Stimulated activated memory B cell treated with anti-CD40 and anti-IgM and Interleukin-4, amounts not matched to agents 10 μg/mL and 1 μg/mL and 100 μg/mL, for 72 hours (primary cell): ENCODE data around the gene ANKRD55.
"Not testable (repeated sequence)": the region's sequence is repeated elsewhere in the genome, so short reads cannot be mapped to it uniquely, and the experiment has no call there.

ENCODE experiments used
- ATAC-seq: fragments of 150-1000 bp; cut with Tn5 transposase; 2 replicates; pipeline ENCODE4 v1.10.0; 2021
- H3K27ac Mint-ChIP-seq: one replicate; pipeline ENCODE4 v1.8.0; 2022; ENCODE audit warnings: mild to moderate bottlenecking, mixed read lengths
- H3K27me3 Mint-ChIP-seq: one replicate; pipeline ENCODE4 v1.8.0; 2022; ENCODE audit warnings: mixed read lengths
- H3K36me3 Mint-ChIP-seq: one replicate; pipeline ENCODE4 v1.8.0; 2022; ENCODE audit warnings: mixed read lengths
- H3K4me1 Mint-ChIP-seq: one replicate; pipeline ENCODE4 v1.8.0; 2022; ENCODE audit warnings: mixed read lengths
- H3K4me3 Mint-ChIP-seq: one replicate; pipeline ENCODE4 v1.8.0; 2022; ENCODE audit warnings: mild to moderate bottlenecking, moderate library complexity, mixed read lengths
- H3K9me3 Mint-ChIP-seq: one replicate; pipeline ENCODE4 v1.8.0; 2022; ENCODE audit warnings: mixed read lengths

The ANKRD55 gene

GRCh38 chr5:56264417-56265025, 31.4 kb upstream of the ANKRD55 start:
- Mint-ChIP-seq H3K9me3 (no peaks in the 10 kb centered on the region), H3K4me1 (peaks cover 5% of the 10 kb centered on the region), H3K36me3 (no peaks in the 10 kb centered on the region), H3K4me3 (no peak overlapping the region), H3K27me3 (no peaks in the 10 kb centered on the region), H3K27ac (no peak overlapping the region)
- ATAC-seq = peak; percentile 24

- H3K27me3 Mint-ChIP-seq = no peaks in the 10 kb centered on the region
- no peak for ATAC-seq
- no peak overlapping the region for H3K4me3 Mint-ChIP-seq
- no peak overlapping the region for H3K27ac Mint-ChIP-seq
- no peaks in the 10 kb centered on the region for H3K4me1 Mint-ChIP-seq
- no peaks in the 10 kb centered on the region for H3K9me3 Mint-ChIP-seq
- no peaks in the 10 kb centered on the region for H3K36me3 Mint-ChIP-seq
Measured at GRCh38 chr5:56262279-56262678, 29.1 kb upstream of the ANKRD55 start.

GRCh38 chr5:56259002-56259511, 25.9 kb upstream of the ANKRD55 start:
- Mint-ChIP-seq H3K9me3 (no peaks in the 10 kb centered on the region), H3K27ac (no peak overlapping the region), H3K27me3 (no peaks in the 10 kb centered on the region), H3K4me3 (no peak overlapping the region), H3K4me1 (no peaks in the 10 kb centered on the region), H3K36me3 (no peaks in the 10 kb centered on the region)
- ATAC-seq = peak; percentile 56

- not testable (repeated sequence) for H3K27me3 Mint-ChIP-seq, H3K27ac Mint-ChIP-seq, H3K4me3 Mint-ChIP-seq, H3K9me3 Mint-ChIP-seq, ATAC-seq, H3K36me3 Mint-ChIP-seq, H3K4me1 Mint-ChIP-seq
Measured at GRCh38 chr5:56257763-56258529, 24.8 kb upstream of the ANKRD55 start.

GRCh38 chr5:56257010-56257409, 23.9 kb upstream of the ANKRD55 start:
- Mint-ChIP-seq H3K4me1 (no peaks in the 10 kb centered on the region), H3K36me3 (no peaks in the 10 kb centered on the region), H3K9me3 (no peaks in the 10 kb centered on the region), H3K27me3 (no peaks in the 10 kb centered on the region), H3K4me3 (no peak overlapping the region), H3K27ac (peak overlapping the region; percentile 18)
- ATAC-seq = no peak

GRCh38 chr5:56255502-56255901, 22.4 kb upstream of the ANKRD55 start:
- Mint-ChIP-seq H3K36me3 (no peaks in the 10 kb centered on the region), H3K4me3 (no peak overlapping the region), H3K9me3 (no peaks in the 10 kb centered on the region), H3K27me3 (peaks cover 6% of the 10 kb centered on the region), H3K27ac (no peak overlapping the region), H3K4me1 (no peaks in the 10 kb centered on the region)
- ATAC-seq = no peak

- Mint-ChIP-seq H3K27ac (no peak overlapping the region), H3K9me3 (no peaks in the 10 kb centered on the region)
- ATAC-seq = no peak
Measured at GRCh38 chr5:56253924-56254323, 20.8 kb upstream of the ANKRD55 start.

GRCh38 chr5:56253126-56253525, 20.0 kb upstream of the ANKRD55 start:
- Mint-ChIP-seq H3K4me3 (no peak overlapping the region), H3K27me3 (peaks cover 12% of the 10 kb centered on the region), H3K27ac (no peak overlapping the region), H3K36me3 (no peaks in the 10 kb centered on the region), H3K4me1 (no peaks in the 10 kb centered on the region), H3K9me3 (no peaks in the 10 kb centered on the region)
- no peak for ATAC-seq

More at GRCh38 chr5:56253924-56254323, 20.8 kb upstream of the ANKRD55 start:
- Mint-ChIP-seq H3K27me3 (peaks cover 12% of the 10 kb centered on the region), H3K4me1 (no peaks in the 10 kb centered on the region), H3K36me3 (no peaks in the 10 kb centered on the region), H3K4me3 (no peak overlapping the region)

- Mint-ChIP-seq H3K4me3 (no peak overlapping the region), H3K27ac (no peak overlapping the region), H3K36me3 (no peaks in the 10 kb centered on the region), H3K4me1 (no peaks in the 10 kb centered on the region), H3K27me3 (peaks cover 12% of the 10 kb centered on the region), H3K9me3 (no peaks in the 10 kb centered on the region)
- ATAC-seq = no peak
Measured at GRCh38 chr5:56251918-56252553, 18.9 kb upstream of the ANKRD55 start.

GRCh38 chr5:56251440-56251839, 18.3 kb upstream of the ANKRD55 start:
- no peak overlapping the region for H3K27ac Mint-ChIP-seq
- peaks cover 12% of the 10 kb centered on the region for H3K27me3 Mint-ChIP-seq
- H3K4me1 Mint-ChIP-seq = no peaks in the 10 kb centered on the region
- H3K4me3 Mint-ChIP-seq = no peak overlapping the region
- H3K9me3 Mint-ChIP-seq = no peaks in the 10 kb centered on the region
- no peak for ATAC-seq
- no peaks in the 10 kb centered on the region for H3K36me3 Mint-ChIP-seq

GRCh38 chr5:56250011-56250410, 16.9 kb upstream of the ANKRD55 start:
- Mint-ChIP-seq H3K4me3 (no peak overlapping the region), H3K27me3 (peaks cover 12% of the 10 kb centered on the region), H3K4me1 (no peaks in the 10 kb centered on the region), H3K36me3 (no peaks in the 10 kb centered on the region), H3K9me3 (no peaks in the 10 kb centered on the region), H3K27ac (no peak overlapping the region)
- ATAC-seq = no peak

- H3K36me3 Mint-ChIP-seq, H3K4me1 Mint-ChIP-seq, ATAC-seq, H3K27ac Mint-ChIP-seq, H3K4me3 Mint-ChIP-seq, H3K9me3 Mint-ChIP-seq: not testable (repeated sequence)
- H3K27me3 Mint-ChIP-seq = peaks cover 12% of the 10 kb centered on the region
Measured at GRCh38 chr5:56249085-56249484, 16.0 kb upstream of the ANKRD55 start.

GRCh38 chr5:56247592-56247991, 14.5 kb upstream of the ANKRD55 start:
- H3K27ac Mint-ChIP-seq = no peak overlapping the region
- H3K9me3 Mint-ChIP-seq = peaks cover 3% of the 10 kb centered on the region
- H3K36me3 Mint-ChIP-seq = no peaks in the 10 kb centered on the region
- no peak overlapping the region for H3K4me3 Mint-ChIP-seq
- no peaks in the 10 kb centered on the region for H3K4me1 Mint-ChIP-seq
- H3K27me3 Mint-ChIP-seq = peaks cover 12% of the 10 kb centered on the region
- ATAC-seq = no peak

GRCh38 chr5:56246769-56247168, 13.6 kb upstream of the ANKRD55 start:
- no peak overlapping the region for H3K4me3 Mint-ChIP-seq
- H3K27ac Mint-ChIP-seq = no peak overlapping the region
- no peaks in the 10 kb centered on the region for H3K4me1 Mint-ChIP-seq
- H3K9me3 Mint-ChIP-seq = peaks cover 3% of the 10 kb centered on the region
- H3K27me3 Mint-ChIP-seq = peaks cover 12% of the 10 kb centered on the region
- H3K36me3 Mint-ChIP-seq = no peaks in the 10 kb centered on the region
- ATAC-seq = no peak

- Mint-ChIP-seq H3K4me1 (no peaks in the 10 kb centered on the region), H3K36me3 (no peaks in the 10 kb centered on the region), H3K27me3 (peaks cover 6% of the 10 kb centered on the region), H3K9me3 (peaks cover 9% of the 10 kb centered on the region), H3K4me3 (no peak overlapping the region), H3K27ac (no peak overlapping the region)
- no peak for ATAC-seq
Measured at GRCh38 chr5:56245481-56245880, 12.4 kb upstream of the ANKRD55 start.

- no peak overlapping the region for H3K4me3 Mint-ChIP-seq
- H3K36me3 Mint-ChIP-seq = no peaks in the 10 kb centered on the region
- H3K4me1 Mint-ChIP-seq = no peaks in the 10 kb centered on the region
- ATAC-seq = no peak
- H3K9me3 Mint-ChIP-seq = peaks cover 9% of the 10 kb centered on the region
- no peaks in the 10 kb centered on the region for H3K27me3 Mint-ChIP-seq
- no peak overlapping the region for H3K27ac Mint-ChIP-seq
Measured at GRCh38 chr5:56244627-56245026, 11.5 kb upstream of the ANKRD55 start.
